Ectodermal cell (in vitro differentiated cells): ENCODE measurements around the gene DLG1.

Source experiments
- H3K27ac ChIP-seq: 2 replicates; pipeline ENCODE4 v1.7.0; 2013; ENCODE audit warnings: mild to moderate bottlenecking, low read depth, low read length; ENCODE audit not compliant: insufficient read depth, poor library complexity, severe bottlenecking
- H3K27me3 ChIP-seq: 2 replicates; pipeline ENCODE4 v1.7.0; 2013; ENCODE audit warnings: mild to moderate bottlenecking, low read length; ENCODE audit not compliant: insufficient read depth, control insufficient read depth, poor library complexity, severe bottlenecking
- H3K36me3 ChIP-seq: one replicate; pipeline ENCODE4 v1.7.0; 2013; ENCODE audit warnings: low read length; ENCODE audit not compliant: control insufficient read depth, insufficient read depth
- H3K4me1 ChIP-seq: one replicate; pipeline ENCODE4 v1.7.0; 2013; ENCODE audit warnings: low read length; ENCODE audit not compliant: control insufficient read depth, insufficient read depth
- H3K4me3 ChIP-seq: 2 replicates; pipeline ENCODE4 v1.7.0; 2013; ENCODE audit warnings: low read depth, low read length, control low read depth; ENCODE audit not compliant: insufficient read depth
- H3K9me3 ChIP-seq: 2 replicates; pipeline ENCODE4 v1.7.0; 2013; ENCODE audit warnings: mild to moderate bottlenecking, low read length, moderate library complexity; ENCODE audit not compliant: control insufficient read depth
- WGBS, 2 experiments: methylation state at CpG; one replicate each; pipeline ENCODE4 v1.1.7; 2013; ENCODE audit warnings: missing lambda C conversion rate in 2 of 2; 5-methylcytosine and 5-hydroxymethylcytosine counted together

DLG1 gene

GRCh38 chr3:197189623-197190022, 108.8 kb downstream of the DLG1 start:
- 81 to 82% methylated on average over 3 of the region's 3 CpGs for WGBS, 2 experiments
- no peak overlapping the region for H3K27ac ChIP-seq

DNA sequence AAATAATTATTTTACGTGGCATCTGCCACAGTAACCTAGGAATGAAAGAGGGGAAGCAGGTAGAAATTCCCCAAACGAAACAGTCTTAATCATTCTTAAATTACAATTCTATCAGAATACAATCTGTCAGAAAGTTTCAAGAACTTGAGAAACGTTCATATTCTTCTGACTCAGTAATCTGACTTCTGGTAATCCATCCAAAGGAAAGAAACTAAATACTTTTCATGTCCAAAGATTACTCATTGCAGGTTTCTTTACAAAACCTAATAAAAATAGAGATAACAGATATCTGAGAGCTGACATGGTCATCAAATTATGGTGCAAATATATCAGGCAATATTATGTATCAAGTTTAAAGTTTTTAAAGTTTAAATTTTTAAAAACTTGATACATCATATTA, 109.4 kb downstream of the DLG1 start:
- 91 to 92% methylated on average over 3 of the region's 3 CpGs for WGBS, 2 experiments
- H3K9me3 ChIP-seq = no peaks in the 10 kb centered on the region
- H3K4me3 ChIP-seq = no peak overlapping the region
- H3K27ac ChIP-seq = no peak overlapping the region
- no peaks in the 10 kb centered on the region for H3K27me3 ChIP-seq
- H3K36me3 ChIP-seq = peaks cover 3% of the 10 kb centered on the region
- H3K4me1 ChIP-seq = no peaks in the 10 kb centered on the region

More at GRCh38 chr3:197189623-197190022, 108.8 kb downstream of the DLG1 start:
- no peaks in the 10 kb centered on the region for H3K4me1 ChIP-seq
- H3K9me3 ChIP-seq = no peaks in the 10 kb centered on the region
- H3K27me3 ChIP-seq = no peaks in the 10 kb centered on the region
- H3K36me3 ChIP-seq = peaks cover 3% of the 10 kb centered on the region
- H3K4me3 ChIP-seq = no peak overlapping the region

- Histone ChIP-seq H3K4me1 (no peaks in the 10 kb centered on the region), H3K4me3 (no peak overlapping the region), H3K27me3 (no peaks in the 10 kb centered on the region), H3K9me3 (no peaks in the 10 kb centered on the region), H3K27ac (no peak overlapping the region), H3K36me3 (peaks cover 3% of the 10 kb centered on the region)
- WGBS, 2 experiments = no CpG with 5 or more reads among the region's 1 CpG
Observed at GRCh38 chr3:197186887-197187588, 111.4 kb downstream of the DLG1 start.

DNA sequence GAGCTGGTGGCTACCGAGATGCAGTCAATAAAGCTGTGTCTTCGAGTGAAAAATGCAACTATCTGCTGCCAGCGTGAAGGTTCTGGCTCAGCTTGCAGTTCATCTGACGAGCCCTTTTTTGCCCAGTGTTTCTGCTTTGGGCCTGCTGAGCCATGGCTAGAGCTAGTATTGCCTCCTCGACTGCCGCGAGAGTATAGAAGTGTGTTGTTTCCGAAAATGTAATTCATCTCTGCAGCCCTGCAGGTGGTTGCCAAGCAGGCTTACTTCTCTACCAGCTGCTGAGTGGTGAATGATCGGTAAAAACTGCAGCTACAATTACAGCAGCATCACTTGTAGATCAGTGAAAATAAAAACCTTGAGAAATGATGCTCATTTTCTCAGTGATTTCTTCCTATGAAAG, 114.8 kb downstream of the DLG1 start:
- Histone ChIP-seq H3K27ac (no peak overlapping the region), H3K4me3 (no peak overlapping the region), H3K36me3 (no peaks in the 10 kb centered on the region), H3K4me1 (no peaks in the 10 kb centered on the region), H3K27me3 (no peaks in the 10 kb centered on the region), H3K9me3 (no peaks in the 10 kb centered on the region)
- 87 to 89% methylated on average over 9 of the region's 9 CpGs for WGBS, 2 experiments

GRCh38 chr3:197181741-197182140, 116.7 kb downstream of the DLG1 start:
- Histone ChIP-seq H3K4me1 (no peaks in the 10 kb centered on the region), H3K27me3 (no peaks in the 10 kb centered on the region), H3K9me3 (no peaks in the 10 kb centered on the region), H3K36me3 (no peaks in the 10 kb centered on the region), H3K4me3 (no peak overlapping the region), H3K27ac (no peak overlapping the region)
- 94 to 96% methylated on average over 5 of the region's 6 CpGs for whole genome bisulfite sequencing, 2 experiments

GRCh38 chr3:197178998-197179397, 119.4 kb downstream of the DLG1 start:
- no peak overlapping the region for H3K4me3 ChIP-seq
- H3K9me3 ChIP-seq = no peaks in the 10 kb centered on the region
- 95 to 97% methylated on average over 5 of the region's 5 CpGs for WGBS, 2 experiments
- no peaks in the 10 kb centered on the region for H3K36me3 ChIP-seq
- H3K4me1 ChIP-seq = no peaks in the 10 kb centered on the region
- H3K27ac ChIP-seq = no peak overlapping the region
- H3K27me3 ChIP-seq = no peaks in the 10 kb centered on the region

GRCh38 chr3:197175503-197175902, 122.9 kb downstream of the DLG1 start:
- 82 to 87% methylated on average over 2 to 3 of the region's 3 CpGs for WGBS, 2 experiments
- Histone ChIP-seq H3K36me3 (no peaks in the 10 kb centered on the region), H3K9me3 (no peaks in the 10 kb centered on the region), H3K27ac (no peak overlapping the region), H3K4me1 (no peaks in the 10 kb centered on the region), H3K27me3 (no peaks in the 10 kb centered on the region), H3K4me3 (no peak overlapping the region)

DNA sequence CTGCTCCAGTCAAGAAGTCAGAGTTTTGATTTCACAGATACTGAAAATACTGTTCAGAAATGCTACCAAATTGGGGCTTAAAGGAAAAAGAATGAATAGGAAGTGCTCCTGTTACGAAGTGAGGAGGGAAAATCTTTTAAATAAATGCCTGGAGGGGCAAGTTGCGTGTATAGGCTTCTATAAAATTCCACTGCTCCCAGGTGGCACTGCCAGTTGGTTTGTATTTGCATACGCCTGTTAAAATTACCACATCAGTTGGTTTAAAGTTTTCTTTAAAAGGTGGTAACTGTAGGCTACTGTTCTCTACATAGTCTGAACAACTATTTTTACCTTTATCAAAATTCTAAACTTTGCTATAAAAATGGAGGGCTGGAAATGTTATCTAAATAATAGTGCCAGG, 123.5 kb downstream of the DLG1 start:
- no peaks in the 10 kb centered on the region for H3K9me3 ChIP-seq

GRCh38 chr3:197173620-197174019, 124.8 kb downstream of the DLG1 start:
- Histone ChIP-seq H3K27ac (no peak overlapping the region), H3K36me3 (no peaks in the 10 kb centered on the region), H3K9me3 (no peaks in the 10 kb centered on the region), H3K27me3 (no peaks in the 10 kb centered on the region), H3K4me3 (no peak overlapping the region), H3K4me1 (no peaks in the 10 kb centered on the region)
- 95 to 96% methylated on average over 4 of the region's 4 CpGs for WGBS, 2 experiments

More for the DNA sequence above, 123.5 kb downstream of the DLG1 start:
- no peaks in the 10 kb centered on the region for H3K27me3 ChIP-seq
- 59 to 74% methylated on average over 2 to 3 of the region's 3 CpGs for WGBS, 2 experiments
- no peaks in the 10 kb centered on the region for H3K36me3 ChIP-seq
- no peak overlapping the region for H3K4me3 ChIP-seq
- H3K27ac ChIP-seq = no peak overlapping the region
- no peaks in the 10 kb centered on the region for H3K4me1 ChIP-seq

DNA sequence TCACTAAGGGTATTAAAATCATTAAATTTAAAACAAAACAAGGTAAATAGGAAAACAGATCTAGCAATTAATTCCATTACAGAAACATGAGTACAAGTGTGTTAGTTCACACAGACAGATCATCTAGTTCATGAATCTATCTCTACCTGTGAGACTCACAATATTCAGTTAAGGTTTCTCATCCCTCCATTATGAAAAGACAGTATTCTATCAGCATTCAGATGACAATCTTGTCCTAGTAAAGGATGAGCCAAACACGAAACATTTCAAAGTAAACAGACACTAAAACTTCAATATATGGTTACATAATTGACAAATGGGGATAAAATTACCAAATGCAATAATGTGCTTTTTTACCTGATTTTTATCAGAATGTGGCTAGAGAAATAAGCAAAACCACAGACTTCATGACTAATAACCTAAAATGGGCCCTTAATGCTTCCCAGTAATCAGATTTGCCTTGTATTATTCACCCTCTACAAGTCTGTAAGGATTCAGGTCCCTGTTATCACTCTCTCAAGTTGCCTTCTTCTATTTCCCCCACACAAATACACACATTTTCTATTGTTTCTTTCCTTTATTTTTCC, 126.8 kb downstream of the DLG1 start:
- Histone ChIP-seq H3K4me3 (no peak overlapping the region), H3K27me3 (no peaks in the 10 kb centered on the region), H3K9me3 (no peaks in the 10 kb centered on the region), H3K4me1 (peaks cover 5% of the 10 kb centered on the region), H3K27ac (no peak overlapping the region), H3K36me3 (no peaks in the 10 kb centered on the region)
- 80 to 100% methylated on average over 1 of the region's 1 CpG for WGBS, 2 experiments
